MM.1S (cell line): ENCODE data around the gene CDH4.

ENCODE experiments used
- CTCF ChIP-seq: fragments of 300-600 bp; sonication (generic); IDR thresholded peaks from 2 replicates; pipeline ENCODE4 v1.5.1; 2016; ENCODE audit warnings: antibody characterized with exemption, low read length, mixed read lengths
- EZH2 ChIP-seq: fragments of 300-600 bp; sonication (generic); optimal IDR thresholded peaks from 2 replicates; pipeline ENCODE3; 2017; ENCODE audit warnings: low read depth, mild to moderate bottlenecking, antibody characterized with exemption, low read length, mixed read lengths
- EZH2phosphoT487 ChIP-seq: fragments of 300-600 bp; sonication (generic); IDR thresholded peaks from 2 replicates; pipeline ENCODE4 v1.6.1; 2018; ENCODE audit warnings: antibody characterized with exemption, low read length

GRCh38 chr20:61447952-61448351, 195.9 kb downstream of the CDH4 start:
- no peak for TF ChIP-seq EZH2
- no peak for TF ChIP-seq CTCF
- TF ChIP-seq EZH2phosphoT487 = no peak
